ENCODE measurements around the gene ZDHHC24. TPM values are rescaled to one million over a fixed set of nuclear protein-coding genes. Genes with fewer than 3 reads are reported as not detected.
A peak's percentile ranks its signal among the peaks of the same experiment; 100 is the strongest.

Gene ZDHHC24
- total RNA-seq, 1 donor from 2014 or later: 15.6 TPM

DNA sequence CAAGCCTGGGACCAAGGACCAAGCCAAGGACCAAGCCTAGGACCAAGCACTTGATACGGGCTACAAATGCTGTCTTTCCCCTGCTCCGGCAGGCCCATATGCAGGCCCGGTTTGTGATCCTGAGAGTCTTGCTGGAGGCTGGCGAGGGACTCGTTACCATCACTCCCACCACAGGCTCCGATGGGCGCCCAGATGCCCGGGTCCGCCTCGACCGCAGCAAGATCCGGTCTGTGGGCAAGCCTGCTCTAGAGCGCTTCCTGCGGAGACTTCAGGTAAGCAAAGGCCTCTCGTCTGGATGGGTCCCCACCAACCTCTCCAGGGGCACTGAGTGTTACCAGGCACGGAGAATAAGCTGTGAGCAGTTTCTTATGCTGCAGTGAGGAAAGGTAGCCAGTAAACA lies 48.6 kb downstream of the ZDHHC24 start:
- Mint-ChIP-seq H3K4me1 (ENCODE audit: low read depth) (no peaks in the 10 kb centered on the region), H3K27ac (no peak overlapping the region), H3K27me3 (ENCODE audit: insufficient read depth) (no peaks in the 10 kb centered on the region), H3K9me3 (no peaks in the 10 kb centered on the region), H3K4me3 (no peak overlapping the region), H3K36me3 (ENCODE audit: low read depth) (peaks cover 27% of the 10 kb centered on the region)
- no peak for DNase-seq (ENCODE audit: low spot score)
- intact Hi-C loops (cut with micrococcal nuclease): no loop called here

DNA sequence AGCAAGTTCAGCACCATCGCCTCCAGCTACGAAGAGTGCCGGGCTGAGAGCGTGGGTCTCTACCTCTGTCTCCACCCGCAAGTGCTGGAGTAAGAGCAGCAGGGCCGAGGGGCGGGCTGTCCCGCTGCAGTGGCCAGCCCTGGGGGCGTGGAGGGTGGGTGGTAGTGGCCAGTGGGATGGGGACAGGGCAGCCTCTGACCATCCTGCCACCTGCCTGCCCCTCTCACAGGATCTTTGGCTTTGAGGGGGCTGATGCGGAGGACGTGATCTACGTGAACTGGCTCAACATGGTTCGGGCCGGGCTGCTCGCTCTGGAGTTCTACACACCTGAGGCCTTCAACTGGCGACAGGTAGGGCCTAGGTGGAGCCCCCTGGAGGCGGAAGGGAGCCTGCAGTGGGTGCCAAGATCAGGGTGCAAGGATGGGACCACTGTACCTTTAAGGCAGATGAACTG lies 50.4 kb downstream of the ZDHHC24 start:
- intact Hi-C loops (cut with micrococcal nuclease): no loop called here
- H3K27me3 Mint-ChIP-seq (ENCODE audit: insufficient read depth): no peaks in the 10 kb centered on the region
- no peaks in the 10 kb centered on the region for H3K4me1 Mint-ChIP-seq (ENCODE audit: low read depth)
- no peak for DNase-seq (ENCODE audit: low spot score)
- H3K4me3 Mint-ChIP-seq: no peak overlapping the region
- H3K36me3 Mint-ChIP-seq (ENCODE audit: low read depth): peaks cover 21% of the 10 kb centered on the region
- no peaks in the 10 kb centered on the region for H3K9me3 Mint-ChIP-seq
- H3K27ac Mint-ChIP-seq: no peak overlapping the region

DNA sequence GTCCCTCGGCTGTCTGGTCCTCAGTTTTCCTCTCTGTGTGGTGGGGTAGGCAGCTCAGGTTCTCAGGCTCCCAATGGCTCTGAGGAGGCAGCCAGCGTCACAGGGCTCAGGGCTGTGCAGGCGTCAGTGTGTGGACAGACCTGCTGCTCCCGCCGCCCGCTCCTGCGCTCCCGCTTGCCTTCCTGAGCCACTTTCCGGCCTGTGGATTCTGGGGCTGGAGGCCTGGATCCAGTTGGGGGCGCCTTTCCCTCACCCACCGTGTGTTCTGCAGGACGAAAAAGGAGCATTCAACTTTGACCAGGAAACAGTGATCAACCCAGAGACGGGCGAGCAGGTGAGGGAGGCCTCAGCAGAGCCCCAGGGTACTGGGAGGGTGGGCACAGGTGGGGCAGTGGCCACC lies 50.9 kb downstream of the ZDHHC24 start:
- Mint-ChIP-seq H3K27me3 (ENCODE audit: insufficient read depth) (no peaks in the 10 kb centered on the region), H3K36me3 (ENCODE audit: low read depth) (peaks cover 22% of the 10 kb centered on the region), H3K4me3 (no peak overlapping the region), H3K4me1 (ENCODE audit: low read depth) (no peaks in the 10 kb centered on the region), H3K27ac (no peak overlapping the region), H3K9me3 (no peaks in the 10 kb centered on the region)
- DNase-seq (ENCODE audit: low spot score): no peak
- intact Hi-C loops (cut with micrococcal nuclease): no loop called here

DNA sequence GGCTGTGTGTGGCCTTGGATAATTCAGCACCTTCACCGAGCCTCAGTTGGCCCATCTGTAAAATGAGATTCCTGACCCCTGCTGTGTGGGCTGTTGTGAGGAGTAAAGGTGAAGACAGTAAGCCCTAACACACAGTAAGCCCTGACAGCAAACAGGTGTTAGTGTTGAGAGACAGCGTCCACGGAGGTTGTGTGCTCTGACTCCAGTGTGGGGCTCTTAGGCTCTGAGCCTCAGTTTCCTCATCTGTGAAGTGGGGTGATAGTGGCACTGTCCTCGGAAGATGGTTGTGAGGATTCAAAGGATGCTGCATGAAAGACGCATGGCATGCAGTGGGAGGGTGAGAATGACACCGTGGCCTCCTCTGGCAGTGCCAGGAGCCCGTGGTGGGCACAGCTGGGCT lies 51.4 kb downstream of the ZDHHC24 start:
- Mint-ChIP-seq H3K27ac (no peak overlapping the region), H3K27me3 (ENCODE audit: insufficient read depth) (no peaks in the 10 kb centered on the region), H3K4me3 (no peak overlapping the region), H3K9me3 (no peaks in the 10 kb centered on the region), H3K4me1 (ENCODE audit: low read depth) (no peaks in the 10 kb centered on the region), H3K36me3 (ENCODE audit: low read depth) (peaks cover 21% of the 10 kb centered on the region)
- no peak for DNase-seq (ENCODE audit: low spot score)
- intact Hi-C loops (cut with micrococcal nuclease): no loop called here

DNA sequence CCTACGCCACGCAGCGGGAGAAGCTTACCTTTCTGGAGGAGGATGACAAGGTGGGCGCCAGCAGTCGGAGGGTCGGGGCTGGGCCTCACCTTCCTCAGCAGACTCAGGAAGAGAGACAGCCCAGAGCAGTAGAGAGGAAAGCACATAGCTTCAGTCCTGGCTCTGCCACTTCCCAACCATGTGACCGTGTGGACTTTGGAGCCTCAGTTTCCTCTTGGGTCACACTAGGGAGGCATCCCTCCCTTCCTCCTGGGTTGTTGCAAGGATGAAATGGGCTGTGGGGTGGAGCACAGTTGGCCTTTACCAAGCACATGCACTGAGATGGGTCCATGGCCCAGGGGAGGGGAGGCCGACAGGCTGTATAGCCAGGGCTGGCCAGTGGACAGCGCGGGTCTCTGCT lies 52.7 kb downstream of the ZDHHC24 start:
- DNase-seq (ENCODE audit: low spot score): no peak
- Mint-ChIP-seq H3K9me3 (no peaks in the 10 kb centered on the region), H3K27me3 (ENCODE audit: insufficient read depth) (no peaks in the 10 kb centered on the region), H3K36me3 (ENCODE audit: low read depth) (peaks cover 21% of the 10 kb centered on the region), H3K4me1 (ENCODE audit: low read depth) (no peaks in the 10 kb centered on the region), H3K27ac (no peak overlapping the region), H3K4me3 (no peak overlapping the region)
- intact Hi-C loops (cut with micrococcal nuclease): no loop called here

DNA sequence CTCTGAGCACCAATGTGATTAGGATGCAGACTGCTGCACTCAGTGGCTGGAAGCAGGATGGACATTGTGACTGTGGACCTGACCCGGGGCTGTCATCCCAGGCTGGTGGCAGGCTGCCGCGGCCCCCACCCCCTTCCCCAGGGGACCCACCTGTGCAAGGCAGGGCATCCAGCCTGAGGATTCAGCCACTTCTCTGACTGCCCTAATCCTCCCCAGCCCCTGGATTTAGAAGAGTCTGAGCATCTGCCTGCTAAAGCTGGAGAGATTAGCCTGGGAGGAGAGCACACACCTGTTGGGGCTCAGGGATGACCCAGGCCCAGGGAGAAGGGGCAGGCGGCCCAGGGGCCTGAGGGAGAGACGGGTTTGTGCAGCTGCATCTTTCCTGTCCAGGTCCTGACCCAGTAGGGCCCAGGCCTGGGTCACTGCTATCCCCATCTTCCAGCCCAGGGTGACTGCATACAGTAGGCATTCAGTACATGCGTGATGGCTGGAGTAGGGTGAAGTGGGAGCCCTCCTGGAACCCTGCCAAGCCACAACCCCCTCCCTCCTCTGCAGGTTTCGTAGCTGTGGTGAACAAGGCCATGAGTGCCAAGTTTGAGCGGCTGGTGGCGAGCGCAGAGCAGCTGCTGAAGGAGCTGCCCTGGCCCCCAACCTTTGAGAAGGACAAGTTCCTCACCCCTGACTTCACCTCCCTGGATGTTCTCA lies 53.5 kb downstream of the ZDHHC24 start:
- no peaks in the 10 kb centered on the region for H3K4me1 Mint-ChIP-seq (ENCODE audit: low read depth)
- H3K27me3 Mint-ChIP-seq (ENCODE audit: insufficient read depth): no peaks in the 10 kb centered on the region
- H3K36me3 Mint-ChIP-seq (ENCODE audit: low read depth): peaks cover 24% of the 10 kb centered on the region
- no peak overlapping the region for H3K4me3 Mint-ChIP-seq
- no peak overlapping the region for H3K27ac Mint-ChIP-seq
- no peaks in the 10 kb centered on the region for H3K9me3 Mint-ChIP-seq
- intact Hi-C loops (cut with micrococcal nuclease): no loop called here
- DNase-seq (ENCODE audit: low spot score): no peak

DNA sequence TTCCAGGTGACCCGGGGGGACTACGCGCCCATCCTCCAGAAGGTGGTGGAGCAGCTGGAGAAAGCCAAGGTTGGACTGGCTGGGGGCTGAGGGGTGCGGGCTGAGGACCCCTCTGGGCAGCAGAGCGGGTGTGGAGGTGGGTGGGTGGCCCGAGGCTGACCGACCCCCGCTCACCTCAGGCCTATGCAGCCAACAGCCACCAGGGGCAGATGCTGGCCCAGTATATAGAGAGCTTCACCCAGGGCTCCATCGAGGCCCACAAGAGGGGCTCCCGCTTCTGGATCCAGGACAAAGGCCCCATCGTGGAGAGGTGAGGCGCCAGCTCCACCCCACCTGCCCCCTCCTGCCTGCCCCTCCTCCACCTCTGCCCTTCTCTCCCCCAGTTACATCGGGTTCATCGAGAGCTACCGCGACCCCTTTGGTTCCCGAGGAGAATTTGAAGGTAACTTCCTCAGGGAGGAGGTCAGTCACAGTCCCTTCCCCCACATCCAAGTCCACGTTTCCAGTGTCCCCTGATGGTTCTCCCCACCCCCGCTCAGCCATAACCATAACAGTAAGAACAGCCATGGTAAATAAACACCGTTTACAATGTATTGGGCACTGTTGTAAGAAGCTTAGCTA lies 54.4 kb downstream of the ZDHHC24 start:
- no peak overlapping the region for H3K27ac Mint-ChIP-seq
- intact Hi-C loops (cut with micrococcal nuclease): no loop called here
- H3K36me3 Mint-ChIP-seq (ENCODE audit: low read depth): peaks cover 22% of the 10 kb centered on the region
- no peak for DNase-seq (ENCODE audit: low spot score)
- H3K9me3 Mint-ChIP-seq: no peaks in the 10 kb centered on the region
- no peak overlapping the region for H3K4me3 Mint-ChIP-seq
- H3K4me1 Mint-ChIP-seq (ENCODE audit: low read depth): no peaks in the 10 kb centered on the region
- no peaks in the 10 kb centered on the region for H3K27me3 Mint-ChIP-seq (ENCODE audit: insufficient read depth)

DNA sequence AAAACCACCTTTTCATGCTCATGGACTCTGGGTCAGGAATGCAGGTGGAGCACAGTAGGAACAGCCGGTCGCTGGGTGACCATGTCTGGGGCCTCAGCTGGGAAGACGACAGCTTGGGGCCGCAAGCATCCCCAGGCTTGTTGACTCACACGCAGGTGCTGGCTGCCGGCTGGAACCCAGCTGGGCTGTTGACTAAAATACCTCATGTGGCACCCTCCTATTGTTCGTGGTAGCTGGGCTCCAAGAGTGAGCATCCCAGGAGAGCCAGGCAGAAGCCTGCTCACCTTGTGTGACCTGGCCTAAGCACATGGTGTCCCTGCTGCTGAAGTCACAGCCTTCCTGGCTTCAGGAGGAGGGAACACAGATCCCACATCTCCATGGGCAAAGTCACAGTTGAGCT lies 56.2 kb downstream of the ZDHHC24 start:
- no peak for DNase-seq (ENCODE audit: low spot score)
- H3K9me3 Mint-ChIP-seq: no peaks in the 10 kb centered on the region
- H3K4me3 Mint-ChIP-seq: no peak overlapping the region
- H3K27ac Mint-ChIP-seq: no peak overlapping the region
- intact Hi-C loops (cut with micrococcal nuclease): no loop called here
- no peaks in the 10 kb centered on the region for H3K27me3 Mint-ChIP-seq (ENCODE audit: insufficient read depth)
- H3K36me3 Mint-ChIP-seq (ENCODE audit: low read depth): peaks cover 21% of the 10 kb centered on the region
- peaks cover 4% of the 10 kb centered on the region for H3K4me1 Mint-ChIP-seq (ENCODE audit: low read depth)

DNA sequence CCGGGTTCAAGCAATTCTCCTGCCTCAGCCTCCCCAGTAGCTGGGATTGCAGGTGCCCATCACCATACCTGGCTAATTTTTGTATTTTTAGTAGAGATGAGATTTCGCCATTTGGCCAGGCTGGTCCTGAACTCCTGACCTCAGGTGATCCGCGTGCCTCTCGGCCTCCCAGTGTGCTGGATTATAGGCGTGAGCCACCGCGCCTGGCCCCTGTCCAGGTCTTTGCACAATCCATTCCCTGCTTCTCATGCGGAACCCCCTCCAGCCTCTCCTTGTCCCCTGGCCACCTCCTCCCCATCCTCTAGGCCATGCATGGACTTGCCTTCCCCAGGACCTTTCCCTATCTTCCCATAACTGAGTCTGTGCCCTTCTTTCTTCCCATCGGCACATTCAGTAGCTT lies 56.9 kb downstream of the ZDHHC24 start:
- DNase-seq (ENCODE audit: low spot score): no peak
- no peak overlapping the region for H3K27ac Mint-ChIP-seq
- no peaks in the 10 kb centered on the region for H3K27me3 Mint-ChIP-seq (ENCODE audit: insufficient read depth)
- peaks cover 5% of the 10 kb centered on the region for H3K4me1 Mint-ChIP-seq (ENCODE audit: low read depth)
- H3K36me3 Mint-ChIP-seq (ENCODE audit: low read depth): peaks cover 19% of the 10 kb centered on the region
- H3K9me3 Mint-ChIP-seq: no peaks in the 10 kb centered on the region
- intact Hi-C loops (cut with micrococcal nuclease): no loop called here
- H3K4me3 Mint-ChIP-seq: no peak overlapping the region

DNA sequence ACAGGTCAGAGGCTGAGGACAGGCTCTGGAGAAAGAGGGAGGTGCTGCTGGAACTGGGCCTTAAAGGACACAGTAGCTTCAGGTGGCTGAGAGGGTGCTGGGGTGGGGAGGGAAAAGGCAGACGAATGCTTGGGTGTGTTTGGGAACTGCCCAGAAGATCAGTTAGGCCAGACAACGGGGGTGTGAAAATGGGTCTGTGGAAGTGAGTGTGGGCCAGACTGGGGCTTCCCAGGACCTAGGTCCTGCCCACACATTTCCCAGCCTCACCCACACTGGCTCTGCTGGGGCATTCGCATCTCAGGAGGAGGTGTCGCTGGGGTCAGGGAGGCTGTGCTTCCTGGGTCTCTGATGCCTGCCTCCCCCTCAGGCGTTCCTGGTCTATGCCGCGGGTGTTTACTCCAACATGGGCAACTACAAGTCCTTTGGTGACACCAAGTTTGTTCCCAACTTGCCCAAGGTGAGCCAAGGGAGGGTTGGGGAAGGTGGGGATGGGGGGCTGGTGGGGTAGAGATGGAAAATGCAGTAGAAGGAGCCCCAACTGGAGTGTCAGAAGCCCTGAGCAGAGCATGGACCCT lies 61.0 kb downstream of the ZDHHC24 start:
- peaks cover 18% of the 10 kb centered on the region for H3K4me1 Mint-ChIP-seq (ENCODE audit: low read depth)
- no peak for DNase-seq (ENCODE audit: low spot score)
- H3K27me3 Mint-ChIP-seq (ENCODE audit: insufficient read depth): no peaks in the 10 kb centered on the region
- intact Hi-C loops (cut with micrococcal nuclease): no loop called here
- no peak overlapping the region for H3K4me3 Mint-ChIP-seq
- peaks cover 14% of the 10 kb centered on the region for H3K36me3 Mint-ChIP-seq (ENCODE audit: low read depth)
- H3K27ac Mint-ChIP-seq: no peak overlapping the region
- no peaks in the 10 kb centered on the region for H3K9me3 Mint-ChIP-seq

DNA sequence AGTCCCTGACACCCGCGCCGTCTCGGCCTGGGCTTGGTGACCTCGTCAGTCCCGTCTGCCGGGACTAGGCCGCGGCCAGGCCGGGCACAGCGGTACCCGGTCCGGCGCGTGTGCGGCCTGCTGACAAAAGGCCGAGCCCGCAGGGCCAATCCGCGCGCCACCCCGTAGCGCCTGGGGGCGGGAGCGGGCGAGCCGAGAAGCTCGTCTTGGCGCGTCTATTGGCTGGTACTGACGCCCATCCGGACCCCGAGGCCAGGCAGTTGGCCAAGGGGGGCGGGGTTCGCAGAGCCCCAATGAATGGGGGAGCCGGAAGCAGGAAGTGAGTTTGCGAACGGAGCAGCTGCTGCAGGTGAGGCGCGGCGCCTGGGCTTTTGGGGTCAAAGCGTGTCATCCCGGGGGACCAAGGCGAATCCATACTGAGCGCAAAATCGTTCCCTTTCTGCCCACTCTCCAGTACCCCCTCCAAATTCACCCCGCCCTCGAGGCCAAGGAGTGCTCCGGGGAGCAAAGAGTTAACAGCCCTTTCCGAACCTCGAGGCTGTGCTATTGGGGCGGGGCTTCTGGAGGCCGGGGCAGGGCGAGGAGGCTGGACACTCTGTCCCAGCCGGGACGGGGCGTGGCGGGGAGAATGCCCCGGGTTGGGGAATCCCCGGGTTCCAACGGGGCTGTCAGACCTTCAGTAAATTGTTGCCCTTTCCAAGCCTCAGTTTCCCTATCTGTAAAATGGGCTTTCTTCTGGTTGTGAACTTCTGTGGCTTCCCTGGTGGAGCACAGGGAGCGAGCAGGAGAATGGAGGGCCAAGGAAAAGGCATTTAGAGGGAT lies 65.5 kb downstream of the ZDHHC24 start, which contains the start of gene DPP3:
DPP3 (plus strand) TSS at position 318 of the 822 bp plus-strand sequence. CDS start 1,767 bp downstream, outside the sequence.
- peak; percentile 96 for DNase-seq (ENCODE audit: low spot score)
- Mint-ChIP-seq H3K4me1 (ENCODE audit: low read depth) (peaks cover 44% of the 10 kb centered on the region), H3K27ac (peak within 1 kb of the TSS; percentile 82), H3K36me3 (ENCODE audit: low read depth) (peaks cover 4% of the 10 kb centered on the region), H3K9me3 (no peaks in the 10 kb centered on the region), H3K27me3 (ENCODE audit: insufficient read depth) (no peaks in the 10 kb centered on the region), H3K4me3 (peak within 1 kb of the TSS; percentile 89)
- intact Hi-C loops (cut with micrococcal nuclease): loop anchor here (1.0 to 2.0 kb wide), 8 partner anchors 14 to 478 kb away; partner anchors contain the start of genes ACTN3, BBS1, PC and PELI3

DNA sequence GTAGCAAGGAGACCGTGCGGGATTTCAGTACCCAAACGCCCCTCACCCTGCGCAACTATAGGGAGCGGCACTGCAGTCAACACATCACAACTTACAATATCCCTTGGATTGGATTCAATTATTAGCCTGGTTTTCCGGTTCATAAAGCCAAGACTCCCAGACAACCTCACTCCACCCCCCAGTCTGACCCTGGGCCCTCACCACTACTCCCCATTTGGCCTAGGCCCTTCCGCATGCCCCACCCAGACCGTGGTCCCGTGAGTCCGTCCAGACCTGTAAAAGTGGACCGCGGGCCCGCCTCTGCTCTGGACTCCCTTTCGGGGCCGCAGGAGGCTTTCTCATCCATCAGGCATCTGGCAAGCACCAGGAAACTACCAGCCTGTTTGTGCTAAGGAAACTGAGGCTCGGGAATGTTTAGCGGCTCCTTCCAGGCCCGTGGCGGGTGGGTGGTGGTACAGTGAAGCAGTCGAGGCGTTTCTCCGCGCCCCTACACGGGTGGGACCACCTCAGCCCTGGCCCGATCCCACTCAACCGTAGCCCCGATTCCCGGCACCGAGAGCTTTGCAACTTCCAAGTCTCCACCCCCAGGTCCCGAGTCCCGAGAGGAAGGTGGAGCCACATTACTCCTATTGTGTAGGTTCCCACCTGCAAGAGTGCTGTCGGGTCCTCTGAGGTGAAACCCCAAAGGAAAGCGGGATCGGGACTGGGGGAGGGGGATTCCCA lies 66.3 kb downstream of the ZDHHC24 start:
- H3K27ac Mint-ChIP-seq: peak overlapping the region; percentile 72
- DNase-seq (ENCODE audit: low spot score): no peak
- H3K36me3 Mint-ChIP-seq (ENCODE audit: low read depth): peaks cover 4% of the 10 kb centered on the region
- H3K9me3 Mint-ChIP-seq: no peaks in the 10 kb centered on the region
- intact Hi-C loops (cut with micrococcal nuclease): loop anchor here (1.0 to 2.0 kb wide), 8 partner anchors 13 to 479 kb away; partner anchors contain the start of genes ACTN3, BBS1, PC and PELI3
- H3K4me3 Mint-ChIP-seq: peak overlapping the region; percentile 89
- H3K4me1 Mint-ChIP-seq (ENCODE audit: low read depth): peaks cover 40% of the 10 kb centered on the region
- H3K27me3 Mint-ChIP-seq (ENCODE audit: insufficient read depth): no peaks in the 10 kb centered on the region

Measured in activated T-helper 1 cell treated with anti-CD3 and anti-CD28 coated beads, Interleukin-12 subunit alpha, Interleukin-12 subunit beta, Interleukin-2, Interleukin-4 antibody, amounts not matched to agents 30 ng/mL and 10 ng/mL and 1 ng/mL, durations not matched to agents 14 hours and 24 hours and 36 hours (primary cell).